ENCODE data around the gene CCDC102A. TPM values are rescaled to one million over a fixed set of nuclear protein-coding genes. Genes with fewer than 3 reads are reported as not detected.

Gene CCDC102A
- total RNA-seq, 4 donors from 2014 or later: 3.5 to 9.8 (median 7.8) TPM

DNA sequence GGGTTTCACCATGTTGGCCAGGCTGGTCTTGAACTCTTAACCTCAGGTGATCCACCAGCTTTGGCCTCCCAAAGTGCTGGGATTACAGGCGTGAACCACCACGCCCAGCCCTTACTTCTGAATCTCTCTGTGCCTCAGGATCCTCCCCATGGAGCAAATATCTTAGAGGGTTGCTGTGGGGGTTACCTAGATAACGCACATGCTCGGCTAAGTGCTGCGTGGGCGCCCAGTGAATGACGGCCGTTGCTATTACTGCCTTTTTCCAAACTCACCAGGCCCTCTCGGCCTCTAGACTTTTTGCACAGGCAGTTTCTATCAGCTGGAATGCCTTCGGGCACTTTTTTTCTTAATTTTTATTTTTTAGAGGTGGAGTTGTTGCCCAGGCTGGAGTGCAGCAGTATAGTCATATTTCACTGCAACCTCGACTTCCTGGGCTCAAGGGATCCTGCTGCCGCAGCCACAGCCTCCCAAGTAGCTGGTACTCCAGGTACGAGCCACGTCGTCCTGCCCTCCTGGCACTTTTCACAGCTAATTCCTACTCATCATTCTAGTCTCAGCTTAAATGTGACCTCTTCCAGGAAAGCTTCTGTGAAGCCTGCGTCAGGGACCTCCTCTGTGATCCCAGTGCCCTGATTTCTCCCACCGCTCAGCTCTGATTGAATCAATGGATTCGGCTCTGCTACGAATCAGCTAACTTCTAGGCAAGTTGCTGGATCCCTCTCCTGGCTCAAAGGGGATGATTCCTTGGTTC lies 8.6 kb downstream of the CCDC102A start:
- DNase-seq (ENCODE audit: low spot score) (no peak), ATAC-seq (ENCODE audit: low FRiP score) (no peak)
- TF ChIP-seq, protein P1, sequence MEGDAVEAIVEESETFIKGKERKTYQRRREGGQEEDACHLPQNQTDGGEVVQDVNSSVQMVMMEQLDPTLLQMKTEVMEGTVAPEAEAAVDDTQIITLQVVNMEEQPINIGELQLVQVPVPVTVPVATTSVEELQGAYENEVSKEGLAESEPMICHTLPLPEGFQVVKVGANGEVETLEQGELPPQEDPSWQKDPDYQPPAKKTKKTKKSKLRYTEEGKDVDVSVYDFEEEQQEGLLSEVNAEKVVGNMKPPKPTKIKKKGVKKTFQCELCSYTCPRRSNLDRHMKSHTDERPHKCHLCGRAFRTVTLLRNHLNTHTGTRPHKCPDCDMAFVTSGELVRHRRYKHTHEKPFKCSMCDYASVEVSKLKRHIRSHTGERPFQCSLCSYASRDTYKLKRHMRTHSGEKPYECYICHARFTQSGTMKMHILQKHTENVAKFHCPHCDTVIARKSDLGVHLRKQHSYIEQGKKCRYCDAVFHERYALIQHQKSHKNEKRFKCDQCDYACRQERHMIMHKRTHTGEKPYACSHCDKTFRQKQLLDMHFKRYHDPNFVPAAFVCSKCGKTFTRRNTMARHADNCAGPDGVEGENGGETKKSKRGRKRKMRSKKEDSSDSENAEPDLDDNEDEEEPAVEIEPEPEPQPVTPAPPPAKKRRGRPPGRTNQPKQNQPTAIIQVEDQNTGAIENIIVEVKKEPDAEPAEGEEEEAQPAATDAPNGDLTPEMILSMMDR (IDR thresholded peaks at IDR 0.05): no peak

DNA sequence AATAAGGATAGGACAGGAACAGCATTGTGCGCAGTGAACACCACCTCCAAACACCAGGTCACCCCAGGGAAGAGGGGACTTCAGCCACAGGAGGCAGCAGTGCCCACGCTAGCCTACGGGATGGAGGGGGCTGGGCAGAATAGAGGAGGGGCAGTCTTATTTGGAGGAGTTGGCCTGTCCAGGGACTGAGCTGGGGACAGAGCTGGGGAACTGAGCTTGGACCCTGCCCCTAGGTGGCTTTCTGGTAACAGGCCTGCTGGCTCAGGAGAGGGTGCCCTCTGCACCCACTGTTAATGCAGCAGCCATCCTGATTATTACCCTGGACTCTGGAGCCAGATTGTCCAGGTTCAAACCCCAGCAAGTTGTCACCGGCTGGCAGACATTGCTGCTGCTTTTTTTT lies 9.3 kb downstream of the CCDC102A start:
- ATAC-seq (ENCODE audit: low FRiP score) (no peak), DNase-seq (ENCODE audit: low spot score) (no peak)
- TF ChIP-seq, protein P1 (IDR thresholded peaks at IDR 0.05): no peak

GRCh38 chr16:57526498-57526897 lies 9.9 kb downstream of the CCDC102A start:
- TF ChIP-seq, protein P1 (IDR thresholded peaks at IDR 0.05): no peak
- DNase-seq (ENCODE audit: low spot score) (no peak), ATAC-seq (ENCODE audit: low FRiP score) (no peak)

DNA sequence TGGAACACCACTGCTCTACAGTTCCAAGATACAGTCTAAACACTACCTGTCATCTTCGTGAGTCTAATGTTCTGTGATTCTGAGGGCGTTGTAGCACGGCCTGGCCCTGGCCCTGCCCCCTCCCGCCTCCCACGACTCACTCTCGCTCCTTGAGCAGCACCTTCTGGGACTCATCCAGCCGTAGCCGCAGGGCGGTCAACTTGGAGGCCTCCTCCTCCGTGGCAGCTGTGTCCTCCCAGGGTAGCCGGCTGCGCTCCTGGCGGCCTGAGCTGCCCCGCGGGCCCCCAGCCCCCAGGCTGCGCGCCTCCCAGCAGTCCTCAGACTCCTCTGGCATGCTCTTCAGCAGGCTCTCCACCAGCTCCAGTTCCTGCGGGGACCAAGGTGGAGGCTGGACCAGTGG lies 10.6 kb downstream of the CCDC102A start:
- no peak for DNase-seq (ENCODE audit: low spot score)
- peak; percentile 76 for ATAC-seq (ENCODE audit: low FRiP score)
- TF ChIP-seq, protein P1 (IDR thresholded peaks at IDR 0.05): no peak

- ATAC-seq (ENCODE audit: low FRiP score) (no peak), DNase-seq (ENCODE audit: low spot score) (no peak)
- TF ChIP-seq, protein P1 (IDR thresholded peaks at IDR 0.05): no peak
Observed at GRCh38 chr16:57522960-57523359, 13.4 kb downstream of the CCDC102A start.

DNA sequence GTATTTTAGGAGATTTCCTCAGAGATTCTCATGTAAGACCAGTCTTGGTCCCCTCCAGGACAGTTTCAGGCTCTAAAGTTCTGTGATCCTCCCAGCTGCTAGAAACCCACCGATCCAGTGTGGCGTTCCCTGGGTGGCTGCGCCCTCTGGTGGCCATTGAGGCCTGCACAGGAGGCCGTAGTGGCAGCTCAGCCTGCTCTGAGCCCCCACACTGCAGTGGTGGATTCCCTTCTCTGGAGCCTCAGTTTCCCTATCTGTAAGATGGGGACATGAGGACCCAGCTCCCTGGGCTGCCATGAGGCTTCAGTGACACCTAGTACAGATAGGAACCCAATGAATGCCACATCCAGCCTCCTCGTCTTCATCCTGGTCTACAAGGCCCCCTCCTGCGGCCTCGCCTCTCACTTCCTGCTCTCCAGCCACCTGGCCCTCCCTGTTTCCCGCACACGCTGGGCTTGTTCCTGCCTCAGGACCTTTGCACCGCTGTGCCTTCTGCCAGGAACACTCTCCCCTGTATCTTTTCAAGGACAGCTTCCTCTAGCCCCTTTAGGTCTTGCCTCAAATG lies 16.5 kb downstream of the CCDC102A start:
- TF ChIP-seq, protein P1 (IDR thresholded peaks at IDR 0.05): peak in 2 of 3 donors; percentile 41 to 56
- ATAC-seq (ENCODE audit: low FRiP score) (peak; percentile 86), DNase-seq (ENCODE audit: low spot score) (peak; percentile 65)

DNA sequence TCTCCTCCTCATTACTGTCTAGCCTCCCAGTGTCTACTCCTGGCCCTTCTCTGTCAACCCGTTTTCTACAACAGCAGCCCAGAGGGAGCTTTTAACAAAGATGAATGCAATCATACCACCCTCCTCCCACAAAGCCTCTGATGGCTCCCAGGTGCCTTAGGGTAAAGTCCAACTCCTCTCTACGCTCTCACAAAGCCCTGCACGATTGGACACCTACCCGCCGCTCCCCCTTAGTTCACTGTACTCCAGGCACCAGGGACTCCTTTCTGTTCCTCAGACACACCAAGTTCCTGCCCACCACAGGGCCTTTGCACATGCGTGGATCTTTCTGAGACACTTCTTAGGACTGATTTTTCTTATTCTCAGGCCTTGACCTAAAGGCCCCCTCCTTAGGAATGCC lies 17.4 kb downstream of the CCDC102A start:
- no peak for DNase-seq (ENCODE audit: low spot score)
- TF ChIP-seq, protein P1 (IDR thresholded peaks at IDR 0.05): no peak
- ATAC-seq (ENCODE audit: low FRiP score): no peak

Data from omental fat pad (tissue), 4 donors.